GM21786 (cell line): ENCODE data around the gene CCT6A.
A peak's percentile ranks its signal among the peaks of the same experiment; 100 is the strongest.
"Not testable (repeated sequence)": the region's sequence is repeated elsewhere in the genome, so short reads cannot be mapped to it uniquely, and the experiment has no call there.

Experiments
- ATAC-seq: cut with Tn5 transposase; IDR thresholded peaks from one replicate; pipeline ENCODE4 v1.9.1; 2021; ENCODE audit not compliant: unreplicated experiment

CCT6A gene

DNA sequence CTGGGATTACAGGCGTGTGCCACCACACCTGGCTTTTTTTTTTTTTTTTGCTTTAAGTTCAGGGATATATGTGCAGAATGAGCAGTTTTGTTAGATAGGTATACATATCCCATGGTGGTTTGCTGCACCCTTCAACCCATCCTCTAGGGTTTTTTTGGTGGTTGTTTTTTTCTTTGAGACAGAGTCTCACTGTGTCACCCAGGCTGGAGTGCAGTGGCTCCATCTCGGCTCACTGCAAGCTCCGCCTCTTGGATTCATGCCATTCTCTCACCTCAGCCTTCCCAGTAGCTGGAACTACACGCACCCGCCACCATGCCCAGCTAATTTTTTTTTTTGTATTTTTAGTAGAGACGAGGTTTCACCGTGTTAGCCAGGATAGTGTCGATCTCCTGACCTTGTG, 2.8 kb upstream of the CCT6A start:
- not testable (repeated sequence) for ATAC-seq

DNA sequence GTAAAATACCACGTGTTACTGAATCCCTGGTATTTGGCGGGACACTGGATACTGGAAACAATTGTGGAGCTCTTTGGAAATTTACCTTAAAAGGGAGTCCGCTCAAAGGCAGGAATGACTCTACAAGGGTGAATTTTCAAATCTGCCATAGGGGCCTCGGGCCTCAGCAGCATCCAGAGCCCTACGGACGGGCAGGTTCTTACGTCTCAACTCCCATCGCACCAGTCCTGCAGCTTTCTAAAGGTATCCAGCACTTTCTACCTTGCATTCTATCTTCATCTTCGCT, 569 bp upstream of the CCT6A start:
- no peak for ATAC-seq

DNA sequence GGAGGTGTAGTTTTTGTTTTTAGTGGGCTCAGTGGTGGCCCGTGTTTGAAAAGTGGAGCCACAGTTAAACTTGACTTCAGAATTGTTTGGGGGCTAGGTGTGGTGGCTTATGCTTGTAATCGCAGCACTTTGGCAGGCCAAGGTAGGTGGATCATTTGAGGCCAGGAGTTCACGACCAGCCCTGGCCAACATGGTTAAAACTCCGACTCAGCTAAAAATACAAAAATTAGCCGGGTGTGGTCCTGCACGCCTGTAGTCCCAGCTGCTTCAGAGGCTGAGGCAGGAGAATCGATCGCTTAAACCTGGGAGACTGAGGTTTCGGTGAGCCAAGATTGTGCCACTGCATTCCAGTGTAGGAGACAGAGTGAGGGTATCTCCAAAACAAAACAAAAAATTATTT, 1.8 kb downstream of the CCT6A start:
- no peak for ATAC-seq

DNA sequence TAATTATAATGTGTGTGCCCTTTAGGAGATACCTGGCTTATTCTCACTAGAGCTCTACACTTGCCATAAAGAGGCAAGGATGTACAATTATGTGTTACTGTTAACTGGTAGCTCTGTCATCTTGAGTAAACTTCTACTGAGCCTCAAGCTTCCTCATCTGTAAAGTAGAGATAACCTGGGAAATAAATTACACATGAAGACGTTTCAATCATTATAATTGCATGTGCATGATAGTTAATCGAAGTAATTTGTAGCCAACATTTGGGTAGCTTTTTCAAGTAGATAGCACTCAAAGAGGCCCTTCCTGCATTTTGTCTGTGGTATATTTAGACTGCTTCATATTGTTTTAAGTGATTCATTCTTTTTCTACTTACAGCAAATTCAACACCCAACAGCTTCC, 2.4 kb downstream of the CCT6A start:
- no peak for ATAC-seq

DNA sequence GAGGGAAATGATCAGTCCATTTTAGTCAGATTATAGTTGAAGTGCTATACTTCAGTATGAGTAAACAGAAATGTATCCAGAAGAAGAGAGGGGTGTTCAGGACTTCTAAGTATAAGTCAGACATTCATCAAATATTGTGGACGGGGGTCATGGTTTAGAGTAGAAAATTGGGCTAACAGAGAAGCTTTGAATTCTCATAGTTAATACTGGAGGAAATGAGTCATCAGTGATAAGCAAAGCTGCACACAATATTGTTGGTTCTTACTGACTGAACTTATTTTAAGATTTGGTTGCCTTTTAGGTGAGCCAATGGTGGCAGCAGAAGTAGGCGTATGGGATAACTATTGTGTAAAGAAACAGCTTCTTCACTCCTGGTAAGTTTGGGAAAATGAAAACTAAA, 10.8 kb downstream of the CCT6A start:
- no peak for ATAC-seq

DNA sequence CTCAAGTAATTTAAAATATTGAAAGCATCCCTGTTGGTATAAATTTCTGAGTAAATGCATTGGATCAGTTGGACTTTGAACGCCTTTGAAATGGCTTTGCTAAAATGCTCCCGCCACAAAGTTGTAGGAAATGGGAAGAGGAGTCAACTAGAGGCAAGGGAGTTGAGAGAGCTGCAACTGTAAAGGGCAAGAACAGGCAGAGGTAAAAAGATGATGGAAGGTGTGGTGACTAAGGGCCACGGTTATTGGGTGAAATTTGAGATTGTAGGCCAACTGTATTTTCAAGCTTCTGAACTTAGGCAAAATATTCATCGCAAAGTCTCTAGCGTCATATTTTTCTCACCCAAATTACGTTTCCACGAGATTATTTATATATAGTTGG, 11.9 kb downstream of the CCT6A start:
- no peak for ATAC-seq

DNA sequence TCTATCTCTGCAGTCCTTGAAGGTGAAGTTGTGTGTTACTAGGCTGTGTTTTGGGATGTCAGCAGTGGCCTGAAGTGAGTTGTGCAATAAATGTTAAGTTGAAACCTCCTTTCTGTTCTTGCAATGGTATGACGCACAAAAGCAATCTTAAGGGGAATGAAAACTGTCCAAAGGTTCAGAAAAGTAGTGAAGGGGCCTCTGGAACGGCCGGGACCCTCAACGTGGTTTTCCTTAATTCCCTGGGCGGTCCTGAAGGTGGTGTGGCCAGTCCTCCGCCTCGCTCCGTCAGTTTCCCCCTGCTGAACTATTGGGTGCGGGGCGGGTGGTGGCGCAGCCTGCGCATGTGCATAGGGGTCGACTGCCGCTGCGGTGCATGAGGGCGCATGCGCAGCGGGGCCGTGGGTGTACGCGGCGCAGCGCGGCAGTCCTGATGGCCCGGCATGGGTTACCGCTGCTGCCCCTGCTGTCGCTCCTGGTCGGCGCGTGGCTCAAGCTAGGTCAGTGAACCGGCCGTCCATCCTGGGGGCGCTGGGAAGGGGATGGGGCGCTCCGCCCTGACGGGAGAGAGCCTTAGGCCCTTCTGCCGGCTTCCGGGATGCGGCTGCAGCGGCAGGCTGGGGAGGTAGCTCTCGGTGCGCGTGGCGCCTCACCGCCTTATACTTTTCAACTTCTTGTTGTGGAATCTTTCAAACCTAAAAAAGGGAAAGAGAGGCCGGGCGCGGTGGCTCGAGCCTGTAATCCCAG, 12.5 kb downstream of the CCT6A start, which contains the start of gene SUMF2:
Gene SUMF2 (plus strand): TSS at position 405 of the 744 bp plus-strand sequence. CDS start 26 bp downstream, at position 431.
- peak; percentile 84 for ATAC-seq

DNA sequence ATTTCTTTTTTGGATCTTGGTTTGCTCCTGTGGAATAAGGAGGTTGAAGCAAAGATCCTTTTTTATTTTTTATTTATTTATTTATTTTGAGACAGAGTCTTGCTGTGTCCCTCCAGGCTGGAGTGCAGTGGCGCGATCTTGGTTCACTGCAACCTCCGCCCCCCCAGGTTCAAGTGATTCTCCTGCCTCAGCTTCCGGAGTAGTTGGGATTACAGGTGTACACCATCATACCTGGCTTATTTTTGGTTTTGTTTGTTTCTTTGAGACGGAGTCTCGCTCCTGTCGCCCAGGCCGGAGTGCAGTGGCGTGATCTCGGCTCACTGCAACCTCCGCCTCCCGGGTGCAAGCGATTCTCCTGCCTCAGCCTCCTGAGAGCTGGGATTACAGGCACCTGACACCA, 14.8 kb downstream of the CCT6A start:
- not testable (repeated sequence) for ATAC-seq

DNA sequence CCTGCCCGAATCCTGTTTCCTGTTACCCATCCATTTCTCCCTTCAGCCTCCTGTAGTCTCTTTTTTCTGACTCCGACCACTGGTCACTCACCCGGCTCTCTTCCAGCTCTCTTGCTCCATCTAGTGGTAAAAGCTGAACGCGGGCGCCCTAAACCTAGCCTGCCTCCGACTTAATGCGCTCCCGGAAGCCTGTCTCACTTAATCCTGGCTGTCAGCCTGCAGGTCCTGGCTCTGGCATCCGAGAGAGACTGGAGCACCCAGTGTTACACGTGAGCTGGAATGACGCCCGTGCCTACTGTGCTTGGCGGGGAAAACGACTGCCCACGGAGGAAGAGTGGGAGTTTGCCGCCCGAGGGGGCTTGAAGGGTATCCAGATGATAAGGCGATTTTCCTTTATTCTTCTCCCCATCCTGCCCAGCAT, 22.8 kb downstream of the CCT6A start:
- peak; percentile 91 for ATAC-seq

DNA sequence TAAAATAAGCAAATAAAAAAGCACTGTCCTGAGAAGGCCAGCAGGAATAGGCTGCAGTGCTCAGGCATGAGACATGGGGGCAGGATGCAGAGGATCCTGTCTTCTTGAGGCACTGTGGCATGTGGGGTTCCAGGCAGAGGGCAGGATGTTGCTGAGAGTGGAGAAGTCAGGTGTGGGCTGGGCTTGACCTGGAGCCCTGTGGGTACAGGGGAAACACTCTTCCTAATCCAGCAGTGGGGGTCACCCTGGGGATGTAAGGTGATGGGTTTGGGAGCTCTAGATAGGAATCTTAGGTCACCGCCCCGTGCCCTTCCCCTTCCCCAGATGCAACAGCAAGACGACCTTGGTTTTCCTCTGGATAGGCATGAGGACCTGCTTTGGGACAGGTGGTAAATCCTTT, 26.1 kb downstream of the CCT6A start:
- ATAC-seq: no peak

DNA sequence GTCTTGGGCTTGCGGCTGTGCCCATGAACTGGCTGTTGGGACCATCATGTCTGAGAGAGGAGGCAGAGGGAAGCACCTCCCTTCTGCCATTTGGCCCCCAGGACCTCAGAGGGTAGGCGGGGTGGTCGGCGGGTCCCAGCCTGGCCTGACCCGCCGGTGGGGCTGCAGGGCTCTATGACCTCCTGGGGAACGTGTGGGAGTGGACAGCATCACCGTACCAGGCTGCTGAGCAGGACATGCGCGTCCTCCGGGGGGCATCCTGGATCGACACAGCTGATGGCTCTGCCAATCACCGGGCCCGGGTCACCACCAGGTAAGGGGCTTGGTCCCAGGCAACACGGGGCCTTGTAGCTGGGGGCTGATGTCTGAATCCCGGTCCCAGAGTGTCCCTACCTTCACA, 26.6 kb downstream of the CCT6A start:
- no peak for ATAC-seq

DNA sequence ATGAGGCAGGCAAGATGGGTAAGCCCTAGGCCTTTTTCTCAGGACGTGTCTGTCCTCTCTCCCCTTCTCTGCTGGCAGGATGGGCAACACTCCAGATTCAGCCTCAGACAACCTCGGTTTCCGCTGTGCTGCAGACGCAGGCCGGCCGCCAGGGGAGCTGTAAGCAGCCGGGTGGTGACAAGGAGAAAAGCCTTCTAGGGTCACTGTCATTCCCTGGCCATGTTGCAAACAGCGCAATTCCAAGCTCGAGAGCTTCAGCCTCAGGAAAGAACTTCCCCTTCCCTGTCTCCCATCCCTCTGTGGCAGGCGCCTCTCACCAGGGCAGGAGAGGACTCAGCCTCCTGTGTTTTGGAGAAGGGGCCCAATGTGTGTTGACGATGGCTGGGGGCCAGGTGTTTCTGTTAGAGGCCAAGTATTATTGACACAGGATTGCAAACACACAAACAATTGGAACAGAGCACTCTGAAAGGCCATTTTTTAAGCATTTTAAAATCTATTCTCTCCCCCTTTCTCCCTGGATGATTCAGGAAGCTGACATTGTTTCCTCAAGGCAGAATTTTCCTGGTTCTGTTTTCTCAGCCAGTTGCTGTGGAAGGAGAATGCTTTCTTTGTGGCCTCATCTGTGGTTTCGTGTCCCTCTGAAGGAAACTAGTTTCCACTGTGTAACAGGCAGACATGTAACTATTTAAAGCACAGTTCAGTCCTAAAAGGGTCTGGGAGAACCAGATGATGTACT, 28.1 kb downstream of the CCT6A start:
- ATAC-seq: no peak

DNA sequence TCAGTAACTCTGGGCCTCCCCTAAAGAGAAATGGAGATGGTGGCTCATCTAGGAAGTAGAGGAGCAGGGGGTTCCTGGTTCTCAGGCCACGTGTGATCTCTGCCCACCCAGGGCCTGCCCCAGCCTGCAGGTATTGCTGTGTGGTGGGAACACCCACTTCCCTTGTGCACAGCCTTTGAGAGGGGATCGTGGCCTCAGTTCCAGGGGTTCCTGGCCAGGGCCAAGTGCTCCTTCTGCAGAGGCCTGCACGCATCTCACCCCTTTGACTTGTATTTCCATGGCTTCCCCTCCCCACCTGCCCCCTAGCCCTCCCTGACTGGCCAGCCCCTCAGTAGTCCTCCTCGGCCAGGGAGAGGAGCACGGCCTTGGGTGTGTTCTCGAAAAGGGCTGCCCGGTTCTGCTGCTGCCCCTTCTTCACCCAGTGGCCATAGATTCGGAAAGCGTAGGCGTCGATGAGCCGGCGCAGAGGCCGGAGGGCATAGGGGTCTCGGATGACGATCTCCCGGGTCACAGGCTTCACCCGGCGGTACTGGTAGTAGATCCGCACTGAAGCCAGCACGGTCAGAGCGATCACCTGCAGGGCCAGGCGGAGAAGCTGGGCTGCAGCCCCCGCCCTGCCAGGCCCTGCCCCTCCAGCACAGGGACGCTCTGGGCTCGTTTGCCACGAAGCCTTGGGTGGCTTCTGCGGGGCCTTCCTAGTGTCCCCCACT, 29.3 kb downstream of the CCT6A start:
- ATAC-seq: not testable (repeated sequence)

DNA sequence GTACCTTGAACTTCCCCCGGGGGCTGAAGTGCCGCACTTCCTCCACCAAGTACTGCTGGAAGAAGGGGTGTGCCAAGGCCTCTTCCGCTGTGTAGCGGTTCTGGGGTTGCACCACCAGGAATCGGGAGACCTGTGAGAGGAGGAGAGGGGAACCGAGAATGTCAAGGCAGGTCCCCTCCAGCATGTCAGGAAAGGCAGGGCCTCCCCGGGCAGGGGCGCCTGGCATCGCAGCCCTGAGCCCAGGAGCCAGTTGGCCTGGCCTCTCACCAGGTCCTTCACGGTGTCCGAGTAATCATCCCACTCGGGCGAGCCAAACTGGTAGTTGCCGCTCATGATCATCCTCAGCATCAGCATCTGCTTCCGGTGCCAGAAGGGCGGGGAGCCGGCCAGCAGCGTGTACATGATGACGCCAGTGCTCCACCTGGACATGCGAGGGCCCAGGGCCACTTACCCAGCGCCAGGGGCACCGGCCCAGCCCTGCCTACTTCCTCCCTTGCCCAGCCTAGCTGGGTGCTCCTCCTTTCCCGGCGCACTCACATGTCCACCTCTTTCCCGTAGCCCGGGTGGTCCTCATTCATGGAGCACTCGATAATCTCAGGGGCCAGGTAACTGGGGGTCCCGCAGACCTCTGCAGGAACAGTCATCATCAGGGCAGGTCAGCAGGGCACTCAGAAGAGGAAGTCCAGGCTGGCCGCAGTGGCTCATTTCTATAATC, 30.2 kb downstream of the CCT6A start:
- ATAC-seq: no peak

DNA sequence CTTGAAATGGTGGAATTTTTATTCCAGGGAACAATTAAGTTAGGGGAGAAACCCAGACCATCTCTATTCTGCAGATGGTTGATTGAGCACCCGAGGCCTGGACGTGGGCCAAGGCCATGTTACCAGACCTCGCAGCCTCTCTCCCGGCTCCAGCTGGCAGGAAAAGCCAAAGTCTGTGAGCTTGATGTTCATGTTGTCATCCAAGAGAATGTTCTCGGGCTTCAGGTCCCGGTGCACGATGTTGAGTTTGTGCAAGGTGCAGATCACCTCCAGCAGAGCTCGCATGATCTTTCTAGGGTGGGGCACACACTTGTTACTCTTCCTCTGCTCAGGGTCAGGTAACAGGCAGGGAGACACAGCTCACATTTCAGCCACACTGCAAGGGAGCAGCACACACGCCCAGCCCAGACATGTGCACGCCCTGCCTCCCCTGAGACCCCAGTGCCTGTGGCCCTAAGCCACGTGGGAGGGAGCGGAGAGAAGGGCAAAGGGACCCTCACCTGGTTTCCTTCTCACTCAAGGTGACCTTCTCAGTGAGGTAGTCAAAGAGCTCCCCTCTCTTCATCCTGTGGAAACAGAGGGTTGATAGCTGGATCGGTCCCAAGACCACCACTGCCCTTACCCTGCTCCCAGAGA, 31.7 kb downstream of the CCT6A start:
- ATAC-seq: no peak

DNA sequence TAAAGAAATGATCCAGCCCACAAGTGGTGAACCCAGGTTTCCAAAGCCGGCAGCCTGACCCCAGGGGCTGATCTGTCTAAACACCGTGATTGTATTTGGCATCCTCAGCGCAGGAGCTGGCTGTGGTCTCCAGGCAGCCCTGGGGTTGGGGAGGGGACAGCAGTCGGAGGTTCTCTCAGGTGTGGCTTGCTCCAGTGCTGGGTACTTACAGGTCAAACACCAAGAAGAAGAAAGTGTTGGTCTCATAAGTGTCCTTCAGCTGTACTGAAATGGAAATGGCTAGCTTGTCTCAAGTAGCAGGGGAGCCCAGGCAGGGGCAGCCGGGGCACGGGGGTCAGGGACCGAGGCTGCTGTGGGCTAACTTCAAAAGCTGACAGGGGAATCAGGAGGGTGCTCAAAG, 35.2 kb downstream of the CCT6A start:
- ATAC-seq: no peak

DNA sequence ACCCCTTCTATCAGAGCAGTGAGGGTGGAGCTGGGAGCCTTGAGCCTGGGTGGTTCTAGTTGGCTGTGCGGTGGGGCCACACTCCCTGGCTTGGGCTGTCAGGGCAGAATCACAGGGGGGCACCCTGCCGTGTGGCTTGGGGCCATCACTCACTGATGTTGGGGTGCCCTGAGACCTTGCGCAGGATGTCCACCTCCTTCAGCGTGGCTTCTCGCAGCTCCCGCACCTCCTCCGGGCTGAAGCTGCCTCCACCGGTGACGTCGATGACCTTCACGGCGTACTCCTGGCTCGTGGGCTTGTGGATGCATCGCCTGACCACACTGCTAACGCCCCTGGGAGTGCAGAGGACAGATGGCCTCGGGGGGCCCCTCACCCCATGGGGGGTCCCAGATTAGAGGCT, 35.9 kb downstream of the CCT6A start:
- ATAC-seq: no peak

DNA sequence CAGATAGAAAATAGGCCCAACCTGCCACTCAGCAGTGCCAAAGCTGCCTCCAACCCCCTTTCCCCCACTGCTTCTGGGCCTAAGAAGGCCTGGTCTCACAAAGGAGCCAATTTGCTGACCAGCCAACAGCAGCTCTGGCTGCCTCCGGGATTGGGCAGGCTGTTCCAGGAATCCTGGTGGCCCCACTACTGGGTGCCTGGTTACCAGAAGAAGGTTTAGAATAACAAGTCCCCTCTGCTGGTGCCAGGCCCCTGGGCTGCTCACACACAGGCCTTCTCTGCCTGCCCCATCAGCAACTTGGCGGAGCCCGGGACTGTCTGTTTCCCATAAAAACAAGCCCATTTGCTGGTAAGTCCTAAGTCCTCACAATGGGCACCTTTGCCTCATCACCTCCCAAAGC, 40.0 kb downstream of the CCT6A start:
- ATAC-seq: no peak

DNA sequence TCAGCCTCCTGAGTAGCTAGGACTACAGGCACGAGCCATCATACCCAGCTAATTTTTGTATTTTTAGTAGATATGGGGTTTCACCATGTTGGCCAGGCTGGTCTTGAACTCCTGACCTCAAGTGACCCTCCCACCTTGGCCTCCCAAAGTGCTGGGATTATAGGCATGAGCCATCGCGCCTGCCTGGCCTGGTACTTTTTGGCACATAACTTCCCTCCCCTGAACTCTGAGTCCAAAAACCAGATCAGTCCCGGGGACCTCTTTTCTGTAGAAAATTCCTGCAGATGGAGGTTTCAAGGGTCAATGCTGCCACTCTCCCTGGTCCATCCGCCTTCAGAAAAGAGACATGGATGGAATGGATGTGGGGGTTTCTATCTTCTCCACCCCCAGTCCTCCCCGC, 40.8 kb downstream of the CCT6A start:
- ATAC-seq: not testable (repeated sequence)

DNA sequence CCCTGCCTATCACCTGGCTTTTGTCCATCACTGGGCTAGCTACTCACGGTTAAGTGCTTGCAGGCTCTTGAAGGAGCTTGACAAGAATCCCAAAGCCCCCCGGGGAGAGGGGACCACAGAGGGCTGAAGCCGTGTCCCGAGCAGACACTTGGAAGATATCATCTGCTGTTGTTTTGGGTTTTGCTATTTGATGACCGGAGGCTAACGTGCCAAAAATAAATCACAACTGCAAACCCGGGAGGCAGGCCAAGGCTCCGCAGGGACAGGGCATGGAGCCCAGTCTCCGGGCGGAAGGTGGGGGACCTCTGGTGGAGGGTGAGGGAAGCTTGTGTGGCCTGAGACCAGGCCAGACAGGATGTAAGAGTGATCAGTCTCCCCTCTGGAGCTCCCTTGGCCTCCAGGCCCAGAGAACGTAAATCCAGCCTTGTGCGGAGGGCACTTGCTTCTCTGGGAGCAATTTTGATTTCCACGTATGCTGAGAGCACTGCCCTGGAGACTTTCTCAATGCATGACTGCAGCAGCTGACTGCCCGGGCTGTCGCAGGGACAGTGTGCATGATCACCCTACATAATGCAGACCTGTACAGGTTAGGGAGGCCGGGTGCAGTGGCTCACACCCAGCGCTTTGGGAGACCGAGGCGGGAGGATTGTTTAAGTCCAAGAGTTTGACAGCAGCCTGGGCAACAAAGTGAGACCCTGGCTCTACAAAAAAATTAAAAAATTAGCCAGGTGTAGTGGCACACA, 41.4 kb downstream of the CCT6A start, which contains the start of gene PHKG1:
Gene PHKG1 (minus strand): TSS at position 164 of the 743 bp plus-strand sequence. CDS start 4,011 bp downstream, outside the sequence.
- no peak for ATAC-seq
